ENCODE data around the gene ZC3H7A.

- TF ChIP-seq LARP7 (IDR thresholded peaks at IDR 0.05) (no peak), POLR2AphosphoS5 (IDR thresholded peaks at IDR 0.05; ENCODE audit: low read length) (no peak; the same call in 1 of the 2 replicates), POLR2A (IDR thresholded peaks at IDR 0.05; ENCODE audit: low read depth, low read length) (no peak), EZH2 (IDR thresholded peaks at IDR 0.05; ENCODE audit: borderline replicate concordance, control insufficient read depth, low read depth, low read length) (no peak), TAF1 (IDR thresholded peaks at IDR 0.05; ENCODE audit: borderline replicate concordance, low read depth, low read length) (no peak), CREB1 (IDR thresholded peaks at IDR 0.05; ENCODE audit: low read depth) (no peak), CTCF (IDR thresholded peaks at IDR 0.05 in 2 of 3, conservative IDR thresholded peaks at IDR 0.05 in 1 of 3; ENCODE audit: control insufficient read depth in 2 of 3, extremely low read depth in 1 of 3, insufficient read depth in 1 of 3, low read depth in 3 of 3, low read length in 3 of 3) (no peak)
Observed at GRCh38 chr16:11835309-11835708, 38.3 kb upstream of the ZC3H7A start.
